Epithelial cell of proximal tubule (primary cell): ENCODE results near the gene TIGD7. TPM values are rescaled to one million over a fixed set of nuclear protein-coding genes. Genes with fewer than 3 reads are reported as not detected.

ENCODE experiments used
- DNase-seq: peaks from one replicate; pipeline ENCODE4 v3.0.0-alpha.2; 2011; ENCODE audit warnings: low read depth
- H3K4me3 ChIP-seq: 2 replicates; pipeline ENCODE4 v1.5.1; 2011; ENCODE audit warnings: low read depth, mild to moderate bottlenecking, low read length
- CTCF ChIP-seq: conservative IDR thresholded peaks from 2 replicates; pipeline ENCODE4 v1.5.1; 2012; ENCODE audit warnings: low read depth, mild to moderate bottlenecking, low read length
- total RNA-seq: library from RNA; depleted of rRNA; stranded (reverse); fragments of >200 nt; gene quantifications from 2 replicates; pipeline ENCODE4 v1.2.3, GENCODE V29; 2015

Gene TIGD7
- total RNA-seq, 1 donor from 2014 or later = 1.8 TPM

DNA sequence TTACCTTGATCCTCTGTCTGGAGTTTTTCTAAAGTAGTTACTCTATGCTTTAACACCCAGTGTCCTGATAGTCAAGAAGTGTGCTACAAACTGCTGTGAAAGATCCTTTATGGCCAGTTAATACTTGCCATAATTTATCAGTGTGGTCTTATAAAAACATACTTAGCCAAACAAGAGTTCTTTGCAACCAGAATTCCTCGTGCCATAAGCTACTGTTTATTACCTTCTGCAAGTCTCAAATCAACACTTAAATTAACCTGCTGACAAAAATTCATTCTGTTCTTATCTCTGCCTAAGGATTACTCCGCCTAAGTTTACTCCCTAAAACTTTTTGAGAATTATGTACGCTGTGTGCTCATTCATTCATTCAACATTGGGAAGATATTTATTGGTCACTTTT lies 22.9 kb upstream of the TIGD7 start:
- no peak for TF ChIP-seq CTCF
- DNase-seq = no peak
- H3K4me3 ChIP-seq = no peak overlapping the region

DNA sequence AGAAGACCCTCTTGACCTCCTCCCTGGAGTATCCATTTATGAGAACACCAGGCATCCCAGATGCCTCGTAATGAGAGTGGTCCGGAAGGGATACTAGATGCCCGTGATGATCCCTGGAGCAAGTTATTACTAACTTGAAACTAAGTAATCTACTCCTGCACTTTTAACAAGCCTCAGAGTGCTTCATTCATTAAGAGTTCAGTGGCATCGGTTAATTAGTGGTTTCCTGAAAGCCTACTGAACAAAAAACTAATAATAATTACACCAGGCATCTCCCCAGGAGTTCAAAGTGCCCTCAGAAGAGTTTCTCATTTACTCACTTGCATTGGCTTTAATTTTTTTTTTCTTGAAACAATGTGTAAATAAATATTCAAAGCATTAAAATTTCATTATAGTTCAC lies 22.3 kb upstream of the TIGD7 start:
- DNase-seq = no peak
- H3K4me3 ChIP-seq = no peak overlapping the region
- no peak for TF ChIP-seq CTCF

DNA sequence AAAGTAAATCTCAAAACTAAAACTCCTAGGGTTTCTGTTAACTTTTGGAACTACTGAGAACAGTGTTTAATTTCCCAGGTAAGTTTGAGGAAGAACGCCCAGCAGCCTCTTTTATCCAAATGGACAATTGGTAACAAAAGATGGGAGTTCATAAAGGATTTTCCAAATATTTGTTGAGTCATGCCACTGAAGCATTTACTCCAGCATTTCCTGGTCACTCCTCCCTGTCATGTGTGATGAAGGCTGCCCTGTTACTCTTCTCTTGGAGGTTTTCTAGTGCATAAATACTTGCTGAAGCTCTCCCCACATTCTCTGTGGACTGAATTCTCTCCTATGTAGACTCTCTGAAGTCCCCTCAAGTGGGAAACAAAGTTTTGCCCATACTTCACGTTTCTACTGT lies 16.6 kb upstream of the TIGD7 start:
- no peak for TF ChIP-seq CTCF
- no peak for DNase-seq

DNA sequence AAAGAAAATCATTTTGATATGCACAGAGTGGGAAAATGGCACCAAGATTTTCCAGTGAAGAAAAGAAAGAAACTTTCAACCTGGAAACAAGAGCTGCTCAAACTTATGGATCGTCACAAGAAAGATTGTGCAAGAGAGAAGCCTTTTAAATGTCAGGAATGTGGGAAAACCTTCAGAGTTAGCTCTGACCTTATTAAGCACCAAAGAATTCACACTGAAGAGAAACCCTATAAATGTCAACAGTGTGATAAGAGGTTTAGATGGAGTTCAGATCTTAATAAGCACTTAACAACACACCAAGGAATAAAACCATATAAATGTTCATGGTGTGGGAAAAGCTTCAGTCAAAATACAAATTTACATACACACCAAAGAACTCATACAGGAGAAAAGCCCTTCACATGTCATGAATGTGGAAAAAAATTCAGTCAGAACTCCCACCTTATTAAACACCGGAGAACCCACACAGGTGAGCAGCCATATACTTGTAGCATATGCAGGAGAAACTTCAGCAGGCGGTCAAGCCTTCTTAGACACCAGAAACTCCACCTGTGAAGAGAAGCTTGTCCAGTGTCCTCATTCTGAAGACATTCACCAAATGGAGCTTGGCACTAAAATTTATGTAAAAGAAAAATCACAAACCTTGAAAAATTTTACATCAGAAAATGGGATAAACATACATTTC lies 12.2 kb upstream of the TIGD7 start:
- no peak overlapping the region for H3K4me3 ChIP-seq
- no peak for DNase-seq
- no peak for TF ChIP-seq CTCF

More for the DNA sequence above, 16.6 kb upstream of the TIGD7 start:
- H3K4me3 ChIP-seq = no peak overlapping the region

DNA sequence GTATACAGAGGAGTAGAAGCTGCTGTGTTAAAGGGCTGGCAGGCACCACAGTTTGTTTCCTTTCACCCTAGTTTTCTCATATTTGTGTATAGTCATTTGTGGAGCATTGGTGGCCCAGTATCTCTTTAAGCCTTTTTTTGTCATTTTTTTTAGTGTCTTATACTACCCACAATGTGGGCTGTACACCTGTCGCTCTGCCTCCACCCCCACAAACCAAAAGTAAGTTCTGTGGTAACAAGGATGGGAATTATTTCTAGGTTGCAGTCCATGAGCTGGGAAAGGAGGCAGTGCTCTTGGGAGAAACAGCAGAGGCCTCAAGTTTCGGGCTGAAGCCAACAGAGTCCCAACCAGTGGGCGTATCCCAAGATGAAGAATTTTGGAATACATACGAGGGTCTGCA lies 6.3 kb upstream of the TIGD7 start:
- no peak overlapping the region for H3K4me3 ChIP-seq

GRCh38 chr16:3306078-3306477 lies 848 bp upstream of the TIGD7 start:
- no peak for TF ChIP-seq CTCF
- DNase-seq = no peak
- peak overlapping the region; percentile 75 for H3K4me3 ChIP-seq

More for the DNA sequence above, 6.3 kb upstream of the TIGD7 start:
- DNase-seq = no peak
- no peak for TF ChIP-seq CTCF

- H3K4me3 ChIP-seq = peak overlapping the region; percentile 75
- no peak for DNase-seq
- TF ChIP-seq CTCF = no peak
Measured at GRCh38 chr16:3304370-3304769, 860 bp downstream of the TIGD7 start.
